NCI-H526 treated with DMSO at 0.1 percent for 48 hours (cell line): Measurements from ENCODE around the gene TNMD.
"Not testable (repeated sequence)": the region's sequence is repeated elsewhere in the genome, so short reads cannot be mapped to it uniquely, and the experiment has no call there.

ENCODE experiments used
- DNase-seq: peaks from one replicate; lab custom pipeline; 2025; lab: John Stamatoyannopoulos, UW

Gene TNMD

GRCh38 chrX:100584611-100585010 lies at the start of gene TNMD:
TNMD (plus strand) TSS chrX:100584936; CDS start chrX:100585019, 83 bp downstream.
- DNase-seq = no peak

DNA sequence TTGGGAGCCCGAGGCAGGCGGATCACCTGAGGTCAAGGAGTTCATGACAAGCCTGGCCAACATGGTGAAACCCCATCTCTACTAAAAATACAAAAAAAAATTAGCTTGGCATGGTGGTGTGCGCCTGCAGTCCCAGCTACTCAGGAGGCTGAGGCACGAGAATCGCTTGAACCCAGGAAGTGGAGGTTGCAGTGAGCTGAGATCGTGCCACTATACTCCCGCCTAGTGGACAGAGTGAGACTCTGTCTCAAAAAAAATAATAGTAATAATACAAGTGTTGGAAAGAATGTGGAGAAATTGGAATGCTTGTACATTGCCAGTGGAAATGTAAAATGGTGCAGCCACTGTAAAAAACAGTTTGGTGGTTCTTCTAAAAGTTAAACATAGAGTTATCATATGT lies 19.2 kb upstream of the TNMD start:
- DNase-seq = not testable (repeated sequence)

DNA sequence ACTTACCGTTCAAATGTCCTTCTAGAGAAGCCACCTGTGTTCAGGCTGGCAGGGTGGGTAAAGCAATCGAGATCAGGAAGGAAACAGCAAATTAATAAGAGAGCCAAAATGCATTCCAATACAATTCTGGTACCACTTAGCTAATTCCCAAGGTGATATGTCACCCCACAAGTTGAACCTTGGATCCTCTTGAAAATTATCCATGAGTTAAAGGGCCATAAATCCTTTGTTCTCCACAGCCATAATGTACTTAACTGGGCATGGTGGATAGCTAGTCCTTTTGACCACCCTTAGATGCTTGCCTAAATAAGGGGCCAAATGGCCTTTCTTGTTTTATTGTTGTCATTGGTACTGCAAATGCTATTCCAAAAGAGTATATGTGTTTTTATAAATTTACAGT lies 2.0 kb downstream of the TNMD start:
- no peak for DNase-seq

GRCh38 chrX:100587861-100588260 lies 3.1 kb downstream of the TNMD start:
- DNase-seq = no peak

- DNase-seq = no peak
Observed at GRCh38 chrX:100591256-100592051, 6.7 kb downstream of the TNMD start.

GRCh38 chrX:100593126-100593525 lies 8.4 kb downstream of the TNMD start:
- DNase-seq = no peak

- no peak for DNase-seq
Observed at GRCh38 chrX:100593581-100593980, 8.8 kb downstream of the TNMD start.

- DNase-seq = no peak
Observed at GRCh38 chrX:100596601-100597000, 11.9 kb downstream of the TNMD start.

- no peak for DNase-seq
Observed at GRCh38 chrX:100599456-100599855, 14.7 kb downstream of the TNMD start.

DNA sequence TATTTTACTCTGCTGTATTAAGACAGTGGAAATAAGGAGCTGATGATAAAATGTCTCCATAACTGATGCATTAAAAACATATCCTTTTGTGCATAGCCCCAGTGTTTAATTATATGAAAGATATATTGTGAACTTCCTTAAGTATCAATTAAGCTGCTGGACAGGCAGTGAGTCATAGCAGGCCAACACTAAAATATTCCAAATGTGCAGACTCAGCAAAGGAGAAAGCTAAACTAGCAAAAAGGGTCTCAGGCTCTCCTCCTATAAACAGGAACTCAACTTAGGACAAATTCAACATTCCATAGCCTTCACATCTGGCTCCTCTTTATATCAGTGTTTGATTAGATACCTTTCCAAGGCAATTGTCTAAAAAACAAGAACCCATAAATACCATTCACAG lies 15.6 kb downstream of the TNMD start:
- no peak for DNase-seq

- DNase-seq = no peak
Observed at GRCh38 chrX:100600758-100601157, 16.0 kb downstream of the TNMD start.

- DNase-seq = no peak
Observed at GRCh38 chrX:100606753-100607152, 22.0 kb downstream of the TNMD start.

- DNase-seq = no peak
Observed at GRCh38 chrX:100609591-100609990, 24.9 kb downstream of the TNMD start.

DNA sequence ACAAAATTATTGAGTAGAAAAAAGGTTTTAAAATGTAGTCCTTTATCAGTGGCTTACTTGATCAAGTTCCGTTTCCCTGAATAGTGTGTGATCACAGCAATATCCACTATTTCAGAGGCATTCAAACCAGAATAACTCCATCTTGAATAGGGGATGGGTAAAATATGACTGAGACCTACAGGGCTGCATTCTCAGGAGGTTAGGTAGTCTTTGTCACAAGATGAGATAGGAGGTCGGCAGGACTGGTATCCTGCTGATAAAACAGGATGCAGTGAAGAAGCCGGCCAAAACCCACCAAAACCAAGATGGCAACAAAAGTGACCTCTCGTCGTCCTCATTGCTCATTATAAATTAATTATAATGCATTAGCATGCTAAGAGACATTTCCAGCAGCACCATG lies 27.2 kb downstream of the TNMD start:
- no peak for DNase-seq

DNA sequence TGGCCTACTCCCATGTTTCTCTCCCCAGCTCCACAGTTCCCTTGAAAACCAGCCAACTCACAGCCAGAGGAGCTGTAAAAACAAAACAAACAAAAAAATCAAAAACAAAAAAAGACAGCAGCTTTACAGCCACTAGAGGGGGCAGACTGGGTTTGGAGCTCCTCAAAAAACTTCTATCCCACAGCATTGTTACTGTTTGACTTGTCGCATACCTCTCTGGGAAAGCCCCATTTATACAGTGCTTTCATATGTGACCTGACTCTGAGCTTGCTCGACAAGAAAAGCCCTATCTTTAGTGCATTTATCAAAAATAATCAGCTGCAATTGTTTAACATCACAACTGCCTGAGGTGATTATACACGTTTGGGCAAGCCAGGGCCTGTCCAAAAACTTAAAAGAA lies 30.3 kb downstream of the TNMD start:
- DNase-seq = no peak

- no peak for DNase-seq
Observed at GRCh38 chrX:100623001-100623400, 38.3 kb downstream of the TNMD start.

DNA sequence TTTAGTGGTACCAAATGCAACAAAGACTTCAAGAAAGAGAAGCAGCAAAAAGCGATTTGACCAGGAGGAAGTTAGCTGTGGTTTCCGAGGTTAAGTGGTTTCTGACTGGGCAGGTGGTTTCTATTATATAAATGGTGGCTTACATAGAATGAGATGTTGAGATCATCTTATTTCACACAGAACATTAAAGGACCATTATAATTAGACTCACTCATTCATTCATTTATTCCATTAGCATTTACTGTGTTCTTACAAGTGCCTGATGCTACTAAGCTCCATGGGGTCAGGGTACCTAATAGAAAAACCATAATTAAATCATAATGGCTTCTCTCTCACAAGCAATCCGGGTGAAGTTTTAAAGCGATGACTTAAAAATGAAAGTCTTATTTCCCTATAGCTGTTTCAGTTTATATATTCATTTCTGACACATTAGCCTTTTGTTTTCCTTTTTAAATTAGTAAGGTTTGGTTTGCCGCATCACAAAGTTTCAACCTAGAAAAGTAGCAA lies 41.3 kb downstream of the TNMD start:
- no peak for DNase-seq

DNA sequence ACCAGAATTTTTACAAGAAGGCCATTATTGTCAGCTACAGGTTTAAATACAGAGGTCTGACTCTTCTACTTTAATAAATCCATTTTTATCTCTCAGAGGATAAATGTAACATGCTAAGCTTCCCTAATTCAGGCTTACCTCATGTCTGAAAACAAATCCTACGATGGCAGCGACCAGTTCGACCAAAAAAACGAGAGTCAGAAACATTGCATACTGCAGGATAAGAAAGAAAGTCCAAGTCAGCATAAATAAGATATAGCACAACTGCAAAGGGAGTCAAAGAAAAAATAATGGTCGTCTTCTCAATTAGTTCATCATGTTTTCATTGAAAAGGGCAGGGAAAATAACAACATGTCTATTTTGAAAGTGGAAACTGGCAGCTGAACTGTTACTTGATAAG lies 50.3 kb downstream of the TNMD start:
- no peak for DNase-seq

DNA sequence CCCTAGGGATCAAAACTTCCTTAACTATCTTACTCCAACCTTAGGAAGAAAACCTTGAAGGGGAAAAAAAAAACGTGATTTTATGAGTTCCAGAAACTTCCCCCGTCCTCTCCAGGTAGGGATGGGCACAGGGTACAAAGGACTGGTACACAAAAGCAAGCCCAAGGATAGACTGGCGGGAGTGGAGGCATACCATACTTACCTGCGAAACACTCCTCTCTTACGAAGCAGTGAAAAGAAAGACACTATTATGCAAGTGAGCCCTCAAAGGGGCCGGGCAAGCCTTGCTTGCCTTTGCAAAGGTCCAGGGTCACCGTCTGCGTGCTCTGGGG lies 51.2 kb downstream of the TNMD start:
- DNase-seq = no peak

DNA sequence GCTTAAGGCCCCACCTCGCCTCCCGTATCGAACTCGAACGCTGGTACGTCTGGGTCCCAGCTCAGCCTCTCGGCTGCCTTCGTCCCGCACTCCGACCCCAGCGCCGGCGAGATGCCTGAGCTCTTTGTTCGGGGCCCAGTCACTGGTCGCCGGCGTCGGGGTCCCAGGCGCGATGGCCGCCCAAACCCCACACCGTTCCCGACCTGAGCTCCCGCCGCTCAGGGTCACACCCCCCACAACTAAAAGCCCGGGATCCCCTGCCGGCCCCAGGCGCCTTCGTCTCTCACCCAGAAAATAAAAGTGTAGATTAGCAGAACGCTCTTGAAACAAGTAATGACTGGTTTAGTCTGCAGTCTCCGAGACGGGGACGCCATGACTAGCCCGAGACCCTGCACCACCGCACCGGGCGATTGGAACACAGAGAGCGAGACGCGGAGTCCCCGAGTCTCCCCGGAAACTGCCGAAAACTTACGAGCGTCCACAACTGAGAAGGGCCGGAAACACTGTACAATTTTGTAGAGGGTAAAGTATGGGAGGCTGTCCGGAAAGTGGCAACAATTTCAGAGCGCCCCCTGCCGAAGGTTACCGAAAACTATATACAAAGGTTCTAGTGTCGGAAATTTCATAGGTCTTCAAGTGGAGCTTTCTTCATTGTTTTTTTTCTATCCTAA lies 51.7 kb downstream of the TNMD start, which contains the start of gene TSPAN6:
TSS of gene TSPAN6 (minus strand) at position 486 of the 671 bp plus-strand sequence. CDS start at position 374, 112 bp downstream.
- peak; percentile 86 for DNase-seq

DNA sequence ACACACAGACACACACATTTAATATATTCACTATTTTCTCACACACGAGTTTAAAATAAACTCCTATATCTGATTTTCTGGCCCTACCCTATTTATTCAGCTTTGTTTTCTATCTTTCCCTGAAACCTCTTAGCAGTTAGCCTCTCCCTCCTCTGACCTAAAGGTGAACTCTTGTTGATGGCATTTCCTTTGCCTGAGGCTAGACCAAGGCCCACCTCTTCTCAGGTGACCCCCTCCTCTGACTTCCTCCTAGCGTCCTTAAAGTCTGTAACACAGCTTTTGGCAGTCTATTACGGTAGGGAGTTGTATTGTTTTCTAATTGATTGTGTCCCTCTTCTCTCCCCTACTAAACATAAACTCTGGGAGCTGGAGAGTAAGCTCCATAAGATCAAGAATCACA lies 57.6 kb downstream of the TNMD start:
- DNase-seq = no peak

GRCh38 chrX:100643212-100643611 lies 58.5 kb downstream of the TNMD start:
- DNase-seq = no peak
